ENCODE data around the gene MRLN.
"Not testable (repeated sequence)": the region's sequence is repeated elsewhere in the genome, so short reads cannot be mapped to it uniquely, and the experiment has no call there.

Gene MRLN

GRCh38 chr10:59753267-59753666 lies at the start of gene MRLN:
MRLN (minus strand) TSS chr10:59753455.
- no peak for DNase-seq (ENCODE audit: low read depth)

GRCh38 chr10:59801171-59801570 lies 47.9 kb upstream of the MRLN start:
- no peak for DNase-seq (ENCODE audit: low read depth)

GRCh38 chr10:59799421-59799820 lies 46.2 kb upstream of the MRLN start:
- no peak for DNase-seq (ENCODE audit: low read depth)

- DNase-seq (ENCODE audit: low read depth), result no peak
These were observed 40.7 kb upstream of the MRLN start for GRCh38 chr10:59793919-59794318.

DNA sequence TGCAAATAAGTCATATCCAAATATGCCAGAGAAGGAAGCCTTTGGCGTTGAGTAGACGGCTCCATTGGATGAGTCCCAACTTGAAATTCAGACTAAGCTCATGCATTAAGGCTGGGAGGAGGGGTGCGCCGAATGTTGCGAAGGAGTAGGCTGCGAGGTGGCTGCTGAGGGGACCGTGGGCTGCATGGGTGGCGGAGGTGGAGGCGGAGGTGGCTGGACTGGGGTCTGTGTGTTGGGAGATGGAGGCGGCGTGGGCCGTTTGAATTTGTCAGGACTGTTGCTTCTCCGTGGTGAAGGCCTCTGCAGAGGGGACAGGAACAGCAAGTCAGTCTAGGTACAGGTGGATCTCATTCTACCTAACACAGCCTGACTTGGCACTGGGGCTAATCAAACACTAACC lies 39.6 kb upstream of the MRLN start:
- no peak for DNase-seq (ENCODE audit: low read depth)

GRCh38 chr10:59791601-59792000 lies 38.3 kb upstream of the MRLN start:
- DNase-seq (ENCODE audit: low read depth), result no peak

GRCh38 chr10:59790080-59790479 lies 36.8 kb upstream of the MRLN start:
- DNase-seq (ENCODE audit: low read depth), result not testable (repeated sequence)

DNA sequence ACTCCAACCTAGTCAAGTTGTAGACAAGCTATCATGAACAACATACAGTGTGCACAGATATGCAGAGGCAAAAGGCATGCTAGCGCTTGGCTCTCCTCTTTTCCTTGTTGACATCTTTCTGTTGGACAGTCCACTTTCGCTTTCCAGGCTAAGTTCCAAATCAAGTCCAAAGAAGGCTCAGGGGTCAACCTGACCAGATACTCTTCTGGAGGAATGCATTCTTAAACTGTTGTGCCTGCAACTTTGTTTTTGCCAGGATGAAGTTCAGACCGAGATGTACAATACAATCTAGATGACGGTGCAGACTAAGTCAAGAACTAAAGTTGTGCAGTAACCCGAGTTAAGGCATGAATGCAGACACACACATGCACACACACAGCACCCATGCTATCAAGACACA lies 35.7 kb upstream of the MRLN start:
- DNase-seq (ENCODE audit: low read depth), result not testable (repeated sequence)

GRCh38 chr10:59787032-59787431 lies 33.8 kb upstream of the MRLN start:
- not testable (repeated sequence) for DNase-seq (ENCODE audit: low read depth)

- DNase-seq (ENCODE audit: low read depth), result not testable (repeated sequence)
These were observed 32.2 kb upstream of the MRLN start for GRCh38 chr10:59785476-59785875.

DNA sequence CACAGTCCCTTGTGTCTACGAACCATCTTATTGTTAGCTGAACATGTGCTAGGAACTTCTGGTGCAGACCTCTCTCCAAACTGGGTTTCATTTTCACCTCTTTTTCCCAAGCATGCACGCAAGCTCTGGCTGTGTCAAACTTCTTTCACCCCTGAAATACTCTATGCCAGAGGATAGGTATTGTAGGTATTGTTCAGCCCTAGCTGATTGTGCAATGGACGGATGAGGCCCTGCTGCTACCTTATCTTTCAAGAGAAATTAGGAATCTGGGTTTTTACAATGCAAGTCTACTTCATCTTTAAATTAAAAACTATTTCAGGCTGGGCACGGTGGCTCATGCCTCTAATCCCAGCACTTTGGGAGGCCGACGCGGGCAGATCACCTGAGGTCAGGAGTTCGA lies 28.3 kb upstream of the MRLN start:
- DNase-seq (ENCODE audit: low read depth), result no peak

DNA sequence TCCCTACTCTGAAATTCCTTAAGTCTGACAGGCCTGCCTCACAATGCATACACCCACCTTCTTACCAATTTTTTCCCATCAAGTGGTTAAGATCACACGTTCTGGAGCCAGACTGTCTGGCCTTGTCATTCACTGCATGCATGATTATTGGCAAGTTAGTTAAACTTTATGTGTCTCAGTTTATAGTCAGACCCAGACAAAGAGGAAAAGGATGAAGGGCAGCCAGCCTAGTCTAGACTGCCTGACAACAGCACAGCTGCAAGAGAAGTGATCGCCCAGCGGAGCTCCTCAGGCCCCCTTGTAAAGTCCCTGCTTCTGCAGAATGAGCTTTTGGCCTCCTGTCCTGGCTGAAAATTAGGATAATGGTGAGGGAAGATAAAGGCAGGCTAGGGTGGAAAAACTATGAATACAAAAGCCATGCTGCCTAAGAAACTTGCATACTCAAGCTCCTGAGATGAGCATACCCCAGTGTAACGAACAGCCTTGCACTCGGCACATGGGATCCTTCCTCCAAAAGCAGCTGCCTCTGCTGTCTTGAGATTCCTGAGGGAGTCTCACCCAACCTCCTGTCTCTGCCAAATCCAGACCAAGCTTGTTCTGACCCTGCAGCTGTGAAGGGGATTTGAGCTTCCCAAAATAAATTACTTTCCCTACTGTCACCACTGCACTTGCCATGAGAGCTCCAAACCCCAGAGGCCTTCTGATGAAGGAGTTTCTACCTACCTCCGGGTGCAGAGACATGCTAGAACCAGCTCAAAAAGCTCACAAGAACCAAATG lies 26.7 kb upstream of the MRLN start:
- DNase-seq (ENCODE audit: low read depth), result no peak

DNA sequence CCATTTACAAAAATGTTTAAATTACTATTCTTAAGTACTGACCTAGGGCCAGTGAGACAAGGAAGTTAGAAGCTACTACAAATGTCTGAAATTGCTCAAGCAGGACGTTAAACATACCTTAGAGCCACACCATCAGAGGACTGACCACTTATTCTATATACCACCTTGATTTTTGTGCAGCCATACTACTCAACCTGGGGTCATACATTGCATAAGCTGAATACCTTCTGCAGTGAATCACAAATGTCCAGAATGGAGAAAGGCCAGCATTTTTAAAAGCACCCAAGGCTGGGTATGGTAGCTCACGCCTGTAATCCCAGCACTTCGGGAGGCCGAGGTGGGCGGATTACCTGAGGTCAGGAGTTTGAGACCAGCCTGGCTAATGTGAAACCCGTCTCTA lies 21.2 kb upstream of the MRLN start:
- DNase-seq (ENCODE audit: low read depth), result no peak

DNA sequence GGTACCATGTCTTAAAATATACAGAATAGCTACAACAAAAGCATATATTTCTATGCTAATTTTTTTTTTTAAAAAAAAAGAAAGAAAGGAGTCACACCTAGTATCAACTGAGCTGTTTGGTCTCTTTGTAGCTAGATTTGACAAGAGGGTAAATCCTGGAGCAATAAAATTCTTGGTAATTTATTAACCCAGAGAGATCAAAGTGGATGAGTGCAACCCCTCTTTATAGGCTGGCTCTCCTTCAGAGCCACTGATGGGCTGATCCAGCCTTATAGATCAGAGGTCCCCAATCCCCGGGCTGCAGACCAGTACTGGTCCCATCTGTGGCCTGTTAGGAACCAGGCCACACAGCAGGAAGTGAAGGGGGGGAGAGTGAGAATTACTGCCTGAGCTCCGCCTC lies 19.8 kb upstream of the MRLN start:
- DNase-seq (ENCODE audit: low read depth), result no peak

GRCh38 chr10:59771162-59771807 lies 18.0 kb upstream of the MRLN start:
- no peak for DNase-seq (ENCODE audit: low read depth)

DNA sequence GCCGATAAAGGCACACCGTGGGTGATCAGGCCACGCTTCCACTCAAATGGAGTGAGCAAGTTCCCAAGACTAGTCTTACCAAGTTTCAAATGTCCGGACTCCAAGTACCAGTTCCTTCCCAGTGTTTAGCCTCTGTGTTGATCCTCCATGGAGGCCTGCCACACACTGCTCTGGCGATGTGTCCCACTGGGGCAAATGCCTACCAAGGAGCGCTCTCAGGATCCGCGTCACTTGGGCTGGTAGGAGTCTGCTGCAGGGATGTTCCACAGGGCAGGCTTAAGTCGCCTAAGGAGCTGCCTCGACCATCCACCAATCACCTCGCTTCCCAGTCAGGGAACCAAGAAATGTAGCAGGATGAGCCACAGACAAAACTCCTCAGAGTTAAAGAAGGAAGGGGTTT lies 17.4 kb upstream of the MRLN start:
- no peak for DNase-seq (ENCODE audit: low read depth)

DNA sequence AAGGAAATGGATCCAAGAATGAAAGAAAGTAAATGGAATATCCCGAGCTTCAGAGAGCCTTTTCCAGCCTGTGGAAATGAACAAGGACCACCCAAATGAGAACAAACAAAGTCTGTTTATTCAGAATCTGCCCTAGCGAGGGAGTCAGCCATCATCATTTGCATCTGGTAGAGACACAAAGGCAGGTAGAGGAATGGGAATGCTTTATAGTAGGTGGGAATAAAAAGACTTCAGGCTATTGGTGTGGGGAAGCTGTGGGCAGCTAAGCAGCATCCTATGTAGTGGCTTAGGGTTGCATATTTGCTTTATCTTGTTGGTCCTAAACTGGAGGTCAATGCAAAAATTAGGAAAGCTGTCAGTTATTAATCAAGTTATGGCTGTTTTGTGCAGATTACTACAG lies 9.2 kb upstream of the MRLN start:
- DNase-seq (ENCODE audit: low read depth), result no peak

GRCh38 chr10:59757966-59758365 lies 4.7 kb upstream of the MRLN start:
- DNase-seq (ENCODE audit: low read depth), result no peak

DNA sequence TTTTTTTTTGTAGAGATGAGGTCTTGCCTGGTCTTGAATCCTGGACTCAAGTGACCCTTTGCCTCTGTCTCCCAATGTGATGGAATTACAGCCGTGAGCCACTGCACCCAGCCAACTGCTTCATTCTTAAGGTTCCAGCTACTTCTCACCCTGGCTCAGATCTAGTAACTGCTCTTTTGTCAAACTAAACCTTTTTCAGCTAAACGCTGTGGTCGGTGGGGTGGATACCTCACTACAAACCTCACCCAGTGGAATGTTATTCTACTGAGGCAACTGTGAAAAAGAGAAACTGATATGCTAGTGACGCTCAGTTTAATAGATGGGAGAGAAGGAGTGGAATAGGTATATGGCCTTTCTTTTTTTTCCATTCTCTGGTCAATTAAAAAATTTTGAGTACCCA lies 1.7 kb upstream of the MRLN start:
- no peak for DNase-seq (ENCODE audit: low read depth)

DNA sequence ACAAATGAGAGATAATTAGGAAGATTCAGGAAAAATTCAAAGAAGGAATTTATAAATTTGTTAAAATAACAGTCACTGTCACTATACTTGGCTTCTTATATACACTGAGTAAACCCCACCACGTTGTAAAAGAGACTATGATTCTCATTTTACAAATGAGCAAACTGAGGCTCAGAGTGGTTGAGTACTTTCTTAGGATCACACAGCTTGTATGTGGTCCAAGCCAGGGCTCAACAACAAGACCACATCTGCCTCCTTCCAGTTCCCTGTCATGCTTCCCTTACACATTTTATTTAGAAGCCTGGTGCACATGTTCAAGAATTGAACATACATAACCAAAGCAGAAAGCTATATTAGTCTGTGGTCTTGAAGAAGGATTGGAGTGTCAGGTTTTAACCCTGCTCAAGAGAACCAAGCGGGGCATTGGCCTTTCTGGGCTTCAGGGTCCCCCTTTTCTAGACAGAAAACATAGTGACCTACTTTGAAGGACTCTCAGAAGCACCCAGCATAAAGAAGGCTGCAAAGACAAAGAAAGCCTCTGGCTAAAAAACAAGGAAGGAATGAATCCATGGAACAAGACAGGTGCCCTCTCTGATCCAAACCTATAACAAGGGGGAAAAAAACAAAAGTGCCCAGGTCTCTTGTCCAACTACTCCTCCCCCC lies 846 bp downstream of the MRLN start:
- no peak for DNase-seq (ENCODE audit: low read depth)

GRCh38 chr10:59750155-59750945 lies 2.9 kb downstream of the MRLN start:
- DNase-seq (ENCODE audit: low read depth), result no peak

- no peak for DNase-seq (ENCODE audit: low read depth)
These were observed 4.4 kb downstream of the MRLN start for GRCh38 chr10:59748834-59749233.
